ENCODE measurements around the gene SLC41A2.
A peak's percentile ranks its signal among the peaks of the same experiment; 100 is the strongest.
"Not testable (repeated sequence)": the region's sequence is repeated elsewhere in the genome, so short reads cannot be mapped to it uniquely, and the experiment has no call there.

SLC41A2 gene

DNA sequence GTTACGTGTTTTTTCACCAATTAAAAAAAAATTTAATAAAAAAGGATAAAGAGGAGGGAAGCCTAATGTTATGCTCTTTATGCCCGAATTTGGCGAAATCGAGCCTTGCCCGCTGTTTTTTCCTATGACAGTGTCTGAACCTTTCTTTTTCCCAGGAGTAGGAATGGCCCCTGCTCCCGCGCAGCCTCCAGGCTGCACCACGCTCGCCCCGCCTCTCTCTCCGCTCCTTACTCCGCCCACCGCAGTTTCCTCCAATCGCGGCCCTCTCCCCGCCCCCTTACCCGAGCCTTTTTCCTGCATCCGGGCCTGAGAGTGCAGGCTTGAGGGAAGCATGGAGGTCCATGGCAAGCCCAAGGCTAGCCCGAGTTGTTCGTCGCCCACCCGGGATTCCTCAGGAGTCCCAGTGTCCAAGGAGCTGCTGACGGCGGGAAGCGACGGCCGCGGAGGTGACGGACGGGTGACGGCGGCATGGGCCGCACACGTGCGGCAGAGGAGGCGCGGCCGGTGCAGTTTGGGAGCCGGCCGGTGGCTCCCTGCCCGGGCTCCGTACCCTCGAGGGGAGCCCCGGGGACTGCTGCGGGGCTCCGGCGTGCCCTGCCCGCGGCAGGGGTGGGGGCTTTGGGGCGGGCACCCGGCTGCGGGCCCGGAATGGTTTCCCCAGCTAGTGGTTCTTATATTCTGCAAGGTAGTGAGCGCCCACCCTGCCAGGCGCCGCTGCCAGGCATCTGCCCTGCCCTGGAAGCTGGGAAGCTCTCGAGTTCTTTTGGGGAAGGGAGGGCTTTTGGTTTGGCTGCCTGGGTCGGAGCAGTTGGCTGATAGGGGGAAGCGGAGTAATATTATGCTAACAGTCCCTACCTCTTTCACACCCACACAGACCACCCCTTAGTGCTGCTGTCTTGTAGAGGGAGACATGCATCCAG is 28.2 kb upstream of the SLC41A2 start, which contains the start of gene NOPCHAP1:
NOPCHAP1 (plus strand) TSS at position 295 of the 920 bp plus-strand sequence; CDS start at position 332, 37 bp downstream.
- no peak for TF ChIP-seq CTCF (IDR thresholded peaks at IDR 0.05; ENCODE audit: low read depth, low read length)
- no peak for TF ChIP-seq EZH2phosphoT487 (IDR thresholded peaks at IDR 0.05; ENCODE audit: low read depth)
- peak within 1 kb of the TSS; percentile 57 for H2AFZ ChIP-seq (ENCODE audit: low read depth, low read length)
- 0 out of 2 replicates have a peak within 1 kb of the TSS, but pooled peaks have one; percentile 27 for H3K27ac ChIP-seq (ENCODE audit: low read length)

DNA sequence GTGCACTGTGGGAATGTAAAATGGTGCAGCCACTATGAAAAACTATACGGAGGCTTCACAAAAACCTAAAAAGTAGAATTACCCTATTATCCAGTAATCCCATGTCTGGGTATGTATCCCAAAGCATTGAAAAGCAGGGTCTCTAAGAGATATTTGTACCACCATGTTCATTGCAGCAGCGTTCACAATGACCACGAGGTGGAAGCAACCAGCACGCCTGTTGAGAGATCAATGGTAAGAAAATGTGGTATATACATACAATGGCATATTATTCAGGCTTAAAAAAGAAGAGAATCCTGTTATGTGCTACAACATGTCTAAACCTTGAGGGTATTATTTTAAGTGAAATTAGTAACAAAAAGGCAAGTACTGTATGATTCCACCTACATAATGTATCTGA is 27.1 kb upstream of the SLC41A2 start:
- TF ChIP-seq EZH2phosphoT487 (IDR thresholded peaks at IDR 0.05; ENCODE audit: low read depth) (no peak), CTCF (IDR thresholded peaks at IDR 0.05; ENCODE audit: low read depth, low read length) (peak; percentile 45)
- H3K9ac ChIP-seq (ENCODE audit: low read length) = peak overlapping the region; percentile 83; the same call in 1 of the 2 replicates
- peaks cover 26% of the 10 kb centered on the region for H3K36me3 ChIP-seq (replicated peaks; ENCODE audit: low read depth, low read length)
- H3K9me3 ChIP-seq (ENCODE audit: insufficient read depth, low read length) = no peaks in the 10 kb centered on the region
- peak overlapping the region; percentile 96 for H3K4me2 ChIP-seq (ENCODE audit: low read length)
- H3K4me1 ChIP-seq (ENCODE audit: low read length) = peaks cover 19% of the 10 kb centered on the region
- peaks cover 40% of the 10 kb centered on the region for H3K79me2 ChIP-seq (ENCODE audit: low read length)
- no peaks in the 10 kb centered on the region for H4K20me1 ChIP-seq (ENCODE audit: insufficient read depth, low read length)
- H2AFZ ChIP-seq (ENCODE audit: low read depth, low read length) = peak overlapping the region; percentile 57
- no peaks in the 10 kb centered on the region for H3K27me3 ChIP-seq (ENCODE audit: low read depth, low read length)
- H3K27ac ChIP-seq (ENCODE audit: low read length) = no peak overlapping the region
- peak overlapping the region; percentile 99 for H3K4me3 ChIP-seq (ENCODE audit: low read length)

More for the DNA sequence above, 28.2 kb upstream of the SLC41A2 start, which contains the start of gene NOPCHAP1:
- Histone ChIP-seq H3K27me3 (ENCODE audit: low read depth, low read length) (no peaks in the 10 kb centered on the region), H3K4me2 (ENCODE audit: low read length) (peak within 1 kb of the TSS; percentile 96), H3K4me3 (ENCODE audit: low read length) (peak within 1 kb of the TSS; percentile 99), H3K9me3 (ENCODE audit: insufficient read depth, low read length) (no peaks in the 10 kb centered on the region), H3K9ac (ENCODE audit: low read length) (peak within 1 kb of the TSS; percentile 83), H3K4me1 (ENCODE audit: low read length) (peaks cover 28% of the 10 kb centered on the region), H3K79me2 (ENCODE audit: low read length) (peaks cover 51% of the 10 kb centered on the region), H4K20me1 (ENCODE audit: insufficient read depth, low read length) (no peaks in the 10 kb centered on the region), H3K36me3 (replicated peaks; ENCODE audit: low read depth, low read length) (peaks cover 35% of the 10 kb centered on the region)

- not testable (repeated sequence) for H3K4me3 ChIP-seq (ENCODE audit: low read length); H3K9me3 ChIP-seq (ENCODE audit: insufficient read depth, low read length); H3K36me3 ChIP-seq (replicated peaks; ENCODE audit: low read depth, low read length); H3K27ac ChIP-seq (ENCODE audit: low read length); H4K20me1 ChIP-seq (ENCODE audit: insufficient read depth, low read length); H3K9ac ChIP-seq (ENCODE audit: low read length); H3K79me2 ChIP-seq (ENCODE audit: low read length); H2AFZ ChIP-seq (ENCODE audit: low read depth, low read length); H3K27me3 ChIP-seq (ENCODE audit: low read depth, low read length)
- H3K4me2 ChIP-seq (ENCODE audit: low read length) = peak overlapping the region; percentile 36; the same call in 1 of the 2 replicates
- peaks cover 38% of the 10 kb centered on the region for H3K4me1 ChIP-seq (ENCODE audit: low read length)
Observed at GRCh38 chr12:104977688-104978087, 19.6 kb upstream of the SLC41A2 start.

DNA sequence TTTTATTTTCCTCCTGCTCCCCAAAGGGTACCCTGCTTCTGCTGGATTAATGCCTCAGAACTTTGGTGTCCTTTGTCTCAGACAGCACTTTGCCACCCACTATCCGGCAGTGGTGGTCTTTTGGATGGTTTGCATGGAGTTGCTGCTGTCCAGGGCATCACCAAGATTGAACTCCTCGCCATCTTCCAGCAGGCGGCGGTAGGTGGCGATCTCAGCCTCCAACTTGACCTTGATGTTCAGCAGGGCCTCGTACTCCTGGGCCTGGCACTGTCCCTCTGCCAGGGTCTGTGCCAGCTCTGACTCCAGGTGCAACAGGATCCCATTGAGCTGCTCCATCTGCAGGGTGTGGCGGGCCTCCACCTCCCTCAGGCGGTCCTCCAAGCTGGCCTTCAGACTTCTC is 18.6 kb upstream of the SLC41A2 start:
- no peak overlapping the region for H2AFZ ChIP-seq (ENCODE audit: low read depth, low read length)
- H3K27me3 ChIP-seq (ENCODE audit: low read depth, low read length) = no peaks in the 10 kb centered on the region
- no peaks in the 10 kb centered on the region for H3K9me3 ChIP-seq (ENCODE audit: insufficient read depth, low read length)
- no peaks in the 10 kb centered on the region for H3K36me3 ChIP-seq (replicated peaks; ENCODE audit: low read depth, low read length)
- no peaks in the 10 kb centered on the region for H4K20me1 ChIP-seq (ENCODE audit: insufficient read depth, low read length)
- H3K27ac ChIP-seq (ENCODE audit: low read length) = no peak overlapping the region
- TF ChIP-seq CTCF (IDR thresholded peaks at IDR 0.05; ENCODE audit: low read depth, low read length) = no peak
- TF ChIP-seq EZH2phosphoT487 (IDR thresholded peaks at IDR 0.05; ENCODE audit: low read depth) = no peak
- 0 out of 2 replicates have a peak overlapping the region, but pooled peaks have one; percentile 36 for H3K4me2 ChIP-seq (ENCODE audit: low read length)
- H3K4me1 ChIP-seq (ENCODE audit: low read length) = peaks cover 38% of the 10 kb centered on the region
- no peak overlapping the region for H3K9ac ChIP-seq (ENCODE audit: low read length)
- no peaks in the 10 kb centered on the region for H3K79me2 ChIP-seq (ENCODE audit: low read length)
- H3K4me3 ChIP-seq (ENCODE audit: low read length) = no peak overlapping the region

Measured in OCI-LY3 (cell line).